ENCODE data around the gene MCOLN3. TPM values are rescaled to one million over a fixed set of nuclear protein-coding genes. Genes with fewer than 3 reads are reported as not detected.

Gene MCOLN3
- total and polyA plus RNA-seq, 11 donors: 0.07 to 1.4 (median 0.35) TPM; not detected in 2

GRCh38 chr1:84972377-84972987 is 75.8 kb downstream of the MCOLN3 start:
- Histone ChIP-seq H3K4me1 (no peaks in the 10 kb centered on the region), H3K36me3 (no peaks in the 10 kb centered on the region), H3K4me3 (no peak overlapping the region), H3K9me3 (no peaks in the 10 kb centered on the region), H3K27me3 (no peaks in the 10 kb centered on the region), H3K27ac (no peak overlapping the region)
- TF ChIP-seq CTCF (IDR thresholded peaks at IDR 0.05): no peak
- TF ChIP-seq POLR2A (IDR thresholded peaks at IDR 0.05): no peak
- WGBS, 4 donors: 60 to 74% (median 64%) methylated on average over 1 of the region's 1 CpG
- no peak for DNase-seq
- ATAC-seq: no peak
- intact Hi-C loops (cut with DNase I): no loop called here

GRCh38 chr1:84971957-84972356 is 76.3 kb downstream of the MCOLN3 start:
- DNase-seq (no peak), ATAC-seq (no peak)
- intact Hi-C loops (cut with DNase I): no loop called here
- 77 to 86% (median 81%) methylated on average over 2 of the region's 2 CpGs for WGBS, 4 donors
- TF ChIP-seq POLR2A (IDR thresholded peaks at IDR 0.05): no peak
- no peaks in the 10 kb centered on the region for H3K36me3 ChIP-seq
- no peak overlapping the region for H3K4me3 ChIP-seq
- no peaks in the 10 kb centered on the region for H3K27me3 ChIP-seq
- H3K4me1 ChIP-seq: no peaks in the 10 kb centered on the region
- no peaks in the 10 kb centered on the region for H3K9me3 ChIP-seq
- H3K27ac ChIP-seq: no peak overlapping the region

- Histone ChIP-seq H3K36me3 (no peaks in the 10 kb centered on the region), H3K27ac (no peak overlapping the region), H3K4me1 (no peaks in the 10 kb centered on the region), H3K4me3 (no peak overlapping the region), H3K9me3 (no peaks in the 10 kb centered on the region), H3K27me3 (no peaks in the 10 kb centered on the region)
- 91 to 96% (median 95%) methylated on average over 7 of the region's 7 CpGs for WGBS, 4 donors
- ATAC-seq: no peak
- TF ChIP-seq CTCF (IDR thresholded peaks at IDR 0.05) (no peak), POLR2A (IDR thresholded peaks at IDR 0.05) (no peak)
- intact Hi-C loops (cut with DNase I): no loop called here
- no peak for DNase-seq
Observed at GRCh38 chr1:84969489-84970250, 78.6 kb downstream of the MCOLN3 start.

GRCh38 chr1:84968865-84969264 is 79.4 kb downstream of the MCOLN3 start:
- H3K27ac ChIP-seq: no peak overlapping the region
- no peak for DNase-seq
- no peak for ATAC-seq
- intact Hi-C loops (cut with DNase I): no loop called here
- TF ChIP-seq CTCF (IDR thresholded peaks at IDR 0.05) (no peak), POLR2A (IDR thresholded peaks at IDR 0.05) (no peak)
- 93% methylated on average over 3 of the region's 3 CpGs for whole genome bisulfite sequencing, 4 donors
- no peaks in the 10 kb centered on the region for H3K36me3 ChIP-seq
- no peak overlapping the region for H3K4me3 ChIP-seq
- no peaks in the 10 kb centered on the region for H3K9me3 ChIP-seq
- H3K4me1 ChIP-seq: no peaks in the 10 kb centered on the region
- no peaks in the 10 kb centered on the region for H3K27me3 ChIP-seq

All from heart left ventricle (tissue), 16 donors.